HG02840 (cell line): Measurements from ENCODE around the gene RAB3IL1.

Experiments used
- ATAC-seq: cut with Tn5 transposase; IDR thresholded peaks from one replicate; pipeline ENCODE4 v1.9.1; 2021; ENCODE audit warnings: mild to moderate bottlenecking, moderate library complexity, moderate number of reproducible peaks; ENCODE audit not compliant: unreplicated experiment, low FRiP score

Gene RAB3IL1

GRCh38 chr11:61853698-61854169 lies 63.6 kb downstream of the RAB3IL1 start:
- ATAC-seq: no peak

DNA sequence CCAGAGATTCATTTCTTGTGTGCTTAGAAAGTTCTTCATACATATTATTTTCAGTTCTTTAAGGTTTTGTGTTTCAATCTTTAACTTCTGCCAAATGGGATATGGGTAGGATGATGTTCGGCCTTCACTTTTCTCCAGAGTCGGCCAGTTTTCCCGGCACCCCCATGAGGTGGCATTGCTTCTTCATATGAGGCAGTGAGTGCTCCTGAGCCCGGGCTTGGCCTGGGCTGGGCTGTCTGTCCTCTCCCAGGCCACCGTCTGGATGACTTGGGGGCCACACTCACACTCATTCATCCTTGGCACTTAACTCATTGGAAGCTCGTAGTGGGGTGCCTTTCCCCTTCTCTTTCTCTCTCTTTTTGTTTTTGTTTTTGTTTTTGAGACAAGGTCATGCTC lies 65.5 kb downstream of the RAB3IL1 start:
- ATAC-seq: no peak

DNA sequence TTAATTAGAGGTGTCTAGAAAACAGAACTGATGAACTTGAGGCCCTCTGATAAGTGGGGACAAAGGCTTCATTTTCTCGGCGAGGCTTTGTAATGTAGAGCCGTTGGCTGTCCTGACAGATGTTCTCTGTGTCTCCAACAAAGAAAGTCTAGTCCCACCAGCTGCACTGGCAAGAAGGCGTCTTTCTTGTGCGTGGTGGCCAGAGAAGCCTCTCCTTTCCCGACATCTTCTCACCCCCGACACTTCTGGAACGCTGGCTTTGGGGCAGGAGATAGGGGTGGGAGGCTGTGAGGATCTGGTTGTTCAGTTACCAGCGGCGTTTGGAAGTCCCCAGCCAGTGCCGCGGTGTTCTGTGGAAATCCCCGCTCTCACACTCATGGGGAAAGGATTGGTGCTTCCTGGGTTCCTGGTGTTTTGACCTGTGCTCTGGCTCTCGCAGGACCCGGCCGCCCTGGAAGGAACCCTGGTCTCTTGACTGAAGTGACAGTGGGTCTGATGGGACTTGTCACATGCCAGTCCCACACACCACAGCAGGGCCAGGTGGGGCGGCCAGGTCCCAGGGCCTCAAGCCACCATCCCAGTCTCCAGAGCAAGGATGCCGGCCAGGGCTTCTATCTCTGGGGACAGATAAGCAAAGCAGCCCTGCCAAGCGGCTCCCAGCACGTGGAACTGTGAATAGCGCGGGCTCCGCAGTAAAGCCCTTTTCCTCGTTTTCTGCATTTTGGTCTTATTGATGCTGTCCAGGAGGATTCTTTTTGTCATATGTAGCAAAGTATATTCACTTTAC lies 66.1 kb downstream of the RAB3IL1 start:
- no peak for ATAC-seq

- ATAC-seq: no peak
Measured at GRCh38 chr11:61850687-61851086, 66.7 kb downstream of the RAB3IL1 start.

DNA sequence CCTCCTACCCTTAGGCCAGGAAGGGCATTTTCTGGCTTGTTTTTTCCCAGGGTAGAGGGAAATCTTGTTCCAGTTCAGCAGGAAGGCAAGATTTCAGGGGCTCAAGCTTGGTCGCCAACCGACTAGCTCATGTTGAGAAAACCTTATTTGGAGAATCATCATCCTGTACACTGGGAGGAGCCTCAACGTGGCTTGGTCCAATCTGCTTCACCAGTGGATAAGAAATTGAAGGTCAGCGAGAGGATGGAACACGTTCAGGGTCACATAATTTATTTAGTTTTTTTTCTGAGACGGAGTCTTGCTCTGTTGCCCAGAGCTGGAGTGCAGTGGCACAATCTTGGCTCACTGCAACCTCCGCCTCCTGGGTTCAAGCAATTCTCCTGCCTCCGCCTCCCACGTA lies 68.7 kb downstream of the RAB3IL1 start:
- no peak for ATAC-seq

- ATAC-seq: no peak
Measured at GRCh38 chr11:61847914-61848581, 69.3 kb downstream of the RAB3IL1 start.
